ENCODE data around the gene RORC.
"Not testable (repeated sequence)": the region's sequence is repeated elsewhere in the genome, so short reads cannot be mapped to it uniquely, and the experiment has no call there.

Gene RORC

GRCh38 chr1:151803915-151804314 lies 27.7 kb downstream of the RORC start:
- DNase-seq, result no peak

DNA sequence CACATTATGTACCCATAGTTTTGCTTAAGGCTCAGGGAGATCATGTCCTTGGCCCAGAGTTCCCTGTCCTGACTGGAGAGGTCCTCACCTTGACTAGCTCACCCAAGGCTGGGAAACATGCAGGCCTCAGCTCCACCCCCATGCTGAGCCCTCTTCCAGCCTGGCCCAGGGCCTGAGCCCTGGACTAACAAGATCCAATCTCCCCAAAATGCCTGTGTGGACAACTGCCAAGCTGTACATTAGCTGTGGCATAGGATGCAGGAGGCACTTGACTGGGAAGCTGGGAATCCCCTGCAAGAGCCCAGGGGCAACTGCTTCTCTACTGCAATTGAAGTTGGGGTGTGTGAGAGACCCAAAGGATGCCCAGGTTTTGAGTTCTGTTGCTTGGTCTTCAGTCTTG lies 28.4 kb downstream of the RORC start:
- no peak for DNase-seq

DNA sequence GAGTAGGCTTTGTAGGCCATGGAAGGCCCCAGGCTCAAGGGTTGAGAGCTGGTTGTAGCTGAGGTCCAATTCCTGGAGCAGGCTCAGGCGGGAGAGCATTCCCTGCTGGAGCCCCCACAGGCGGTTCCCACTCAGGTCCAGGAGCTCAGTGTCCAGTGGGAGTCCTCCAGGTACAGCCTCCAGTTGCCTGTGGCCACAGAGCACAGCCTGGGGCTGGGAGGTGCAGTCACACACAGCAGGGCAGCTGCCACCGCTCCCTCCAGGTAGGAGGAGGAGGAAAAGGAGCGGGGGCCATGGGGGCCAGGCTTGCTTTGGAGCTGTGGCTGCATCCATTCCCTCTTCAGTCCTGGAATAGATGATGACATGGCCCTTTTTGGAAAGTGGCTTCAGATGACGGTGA lies 29.2 kb downstream of the RORC start:
- no peak for DNase-seq

GRCh38 chr1:151801846-151802245 lies 29.8 kb downstream of the RORC start:
- DNase-seq, result no peak

DNA sequence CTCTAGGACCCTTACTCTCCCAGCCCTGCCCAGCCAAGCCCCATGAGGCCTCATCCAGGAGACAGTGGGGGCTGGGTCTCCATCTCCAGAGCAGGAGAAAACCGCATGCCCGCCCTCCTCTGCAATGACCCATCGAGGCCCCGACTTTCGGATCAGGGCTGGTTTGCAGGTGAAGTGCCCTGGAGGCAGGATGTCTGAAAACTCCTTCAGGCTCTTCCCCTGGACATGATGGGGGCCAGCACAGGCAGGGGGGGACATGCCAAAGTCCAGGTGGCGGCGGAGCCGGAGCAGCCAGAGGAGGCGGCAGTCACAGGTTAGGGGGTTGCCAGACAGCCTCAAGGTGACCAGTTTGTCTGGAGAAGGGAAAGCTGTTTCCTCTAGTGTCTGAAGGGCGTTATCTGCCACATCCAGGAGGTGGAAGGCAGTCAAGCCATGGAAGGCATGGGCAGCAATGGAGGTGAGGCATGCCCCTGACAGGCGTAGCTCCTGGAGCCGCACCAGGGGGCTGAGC lies 30.2 kb downstream of the RORC start:
- DNase-seq, result no peak

DNA sequence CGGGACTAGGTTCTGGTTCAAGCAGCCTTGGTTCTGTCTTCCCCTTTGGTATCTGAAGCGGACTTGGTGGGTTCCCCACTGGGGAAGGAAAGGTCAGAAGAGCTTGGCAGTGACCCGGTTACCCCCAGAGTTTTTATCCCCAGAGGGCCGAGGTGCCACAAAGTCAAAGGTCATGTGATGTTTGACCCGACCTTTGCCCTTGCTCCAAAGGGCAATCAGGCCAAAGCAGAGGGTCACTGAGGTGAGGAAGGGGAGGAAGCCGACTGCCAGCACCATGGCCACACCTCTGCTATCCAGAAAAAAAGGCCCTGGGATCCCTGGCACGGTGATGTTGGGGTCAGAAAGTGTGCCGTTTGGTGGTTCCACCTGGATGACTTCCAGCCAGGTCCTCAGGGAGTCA lies 30.8 kb downstream of the RORC start:
- no peak for DNase-seq

DNA sequence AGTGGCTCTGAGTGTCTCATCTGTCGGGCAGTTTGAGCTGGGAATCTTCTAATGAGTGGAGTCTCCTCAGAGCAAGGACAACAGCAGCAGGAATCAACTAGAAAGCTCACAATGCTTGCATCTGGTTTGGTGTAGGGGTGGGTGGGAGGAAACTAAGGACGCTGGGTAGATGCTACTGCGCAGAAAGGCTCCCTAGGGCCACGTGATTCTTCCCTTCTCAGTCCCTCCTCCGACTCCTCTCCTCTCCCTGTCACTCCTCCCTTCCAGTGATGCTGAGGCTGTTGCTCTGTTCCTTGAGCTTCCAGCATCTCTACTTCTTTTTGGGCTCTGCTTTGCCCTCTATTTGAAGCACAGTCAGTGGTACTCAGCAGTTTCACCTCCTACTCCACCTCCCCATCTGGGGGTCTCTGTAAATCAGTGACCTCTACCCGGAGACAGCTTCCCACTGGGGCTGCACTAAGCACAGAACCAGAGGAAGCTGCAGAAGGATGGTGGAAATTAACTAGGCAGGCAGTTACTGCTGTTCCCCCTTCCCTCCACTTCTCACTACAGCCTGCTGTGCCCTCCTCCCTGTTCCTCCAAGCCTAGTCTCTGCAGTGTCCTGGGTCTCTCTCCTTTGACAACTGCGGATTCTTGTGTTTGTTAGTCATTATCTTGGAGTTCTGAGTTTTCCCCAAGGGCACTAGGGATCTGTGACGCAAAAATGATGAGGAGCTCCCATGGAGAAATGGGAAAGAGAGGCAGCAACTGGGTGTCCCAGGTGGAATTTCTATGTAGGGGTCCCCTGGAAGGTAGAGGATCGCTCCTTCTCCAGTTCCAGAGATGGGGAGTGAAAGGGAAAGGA lies 32.2 kb downstream of the RORC start:
- no peak for DNase-seq

GRCh38 chr1:151798571-151798970 lies 33.0 kb downstream of the RORC start:
- no peak for DNase-seq

GRCh38 chr1:151790940-151791651 lies 40.5 kb downstream of the RORC start:
- DNase-seq, result peak; percentile 25

- DNase-seq, result peak; percentile 99
Measured at GRCh38 chr1:151790071-151790939, 41.3 kb downstream of the RORC start, which contains the start of gene TDRKH. Gene TDRKH, minus strand, starts transcription at chr1:151790500. Its CDS starts 7,478 bp downstream, at chr1:151783022.

DNA sequence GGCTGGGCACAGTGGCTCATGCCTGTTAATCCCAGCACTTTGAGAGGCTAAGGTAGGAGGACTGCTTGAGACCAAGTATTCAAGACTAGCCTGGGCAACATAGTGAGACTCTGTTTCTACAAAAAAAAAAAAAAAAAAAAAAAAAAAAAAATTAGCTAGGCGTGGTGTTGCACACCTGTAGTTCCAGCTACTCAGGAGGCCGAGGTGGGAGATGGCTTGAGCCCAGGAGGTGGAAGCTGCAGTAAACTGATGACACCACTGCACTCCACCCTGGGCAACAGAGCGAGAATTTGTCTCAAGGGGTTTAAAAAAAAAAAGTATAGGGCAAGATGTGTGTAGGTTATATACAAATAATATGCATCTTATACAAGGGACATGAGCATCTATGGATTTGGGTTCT lies 43.9 kb downstream of the RORC start:
- no peak for DNase-seq

GRCh38 chr1:151783796-151784195 lies 47.8 kb downstream of the RORC start:
- no peak for DNase-seq

- no peak for DNase-seq
Measured at GRCh38 chr1:151782741-151783140, 48.9 kb downstream of the RORC start.

DNA sequence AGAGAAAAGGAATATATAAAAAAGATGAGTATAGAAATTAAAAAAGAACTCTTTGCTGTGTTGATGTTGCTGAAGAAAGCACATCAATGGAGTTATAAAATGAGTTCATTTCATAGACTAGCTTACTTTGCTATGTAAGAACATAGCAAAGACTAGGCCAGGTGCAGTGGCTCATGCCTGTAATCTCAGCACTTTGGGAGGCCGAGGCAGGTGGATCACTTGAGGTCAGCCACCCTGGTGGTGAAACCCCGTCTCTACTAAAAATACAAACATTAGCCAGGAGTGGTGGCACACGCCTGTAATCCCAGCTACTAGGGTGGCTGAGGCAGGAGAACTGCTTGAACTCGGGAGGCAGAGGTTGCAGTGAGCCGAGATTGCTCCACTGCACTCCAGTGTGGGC lies 49.6 kb downstream of the RORC start:
- not testable (repeated sequence) for DNase-seq

- not testable (repeated sequence) for DNase-seq
Measured at GRCh38 chr1:151780736-151781135, 50.9 kb downstream of the RORC start.

GRCh38 chr1:151779852-151780251 lies 51.8 kb downstream of the RORC start:
- no peak for DNase-seq

GRCh38 chr1:151777317-151777716 lies 54.3 kb downstream of the RORC start:
- no peak for DNase-seq

DNA sequence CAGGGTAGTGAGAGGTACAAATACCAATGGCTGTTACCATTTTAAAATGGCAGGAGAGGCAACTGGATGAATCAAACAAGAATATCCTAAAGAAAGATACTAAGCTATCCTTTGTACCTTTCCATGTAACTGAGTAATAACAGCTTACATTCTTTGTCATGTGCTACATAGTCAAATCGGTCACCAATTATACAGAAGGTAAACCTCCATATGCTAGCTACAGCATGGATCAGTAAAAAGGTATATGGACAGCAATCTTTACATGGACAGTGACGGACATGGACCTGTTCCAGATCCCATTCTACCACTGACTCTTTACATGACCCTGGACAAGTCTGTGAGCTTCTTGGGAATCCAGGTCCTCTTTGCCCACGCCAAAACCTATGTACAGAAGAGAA lies 54.9 kb downstream of the RORC start:
- no peak for DNase-seq

- peak; percentile 54 for DNase-seq
Measured at GRCh38 chr1:151775894-151776664, 55.5 kb downstream of the RORC start.

DNA sequence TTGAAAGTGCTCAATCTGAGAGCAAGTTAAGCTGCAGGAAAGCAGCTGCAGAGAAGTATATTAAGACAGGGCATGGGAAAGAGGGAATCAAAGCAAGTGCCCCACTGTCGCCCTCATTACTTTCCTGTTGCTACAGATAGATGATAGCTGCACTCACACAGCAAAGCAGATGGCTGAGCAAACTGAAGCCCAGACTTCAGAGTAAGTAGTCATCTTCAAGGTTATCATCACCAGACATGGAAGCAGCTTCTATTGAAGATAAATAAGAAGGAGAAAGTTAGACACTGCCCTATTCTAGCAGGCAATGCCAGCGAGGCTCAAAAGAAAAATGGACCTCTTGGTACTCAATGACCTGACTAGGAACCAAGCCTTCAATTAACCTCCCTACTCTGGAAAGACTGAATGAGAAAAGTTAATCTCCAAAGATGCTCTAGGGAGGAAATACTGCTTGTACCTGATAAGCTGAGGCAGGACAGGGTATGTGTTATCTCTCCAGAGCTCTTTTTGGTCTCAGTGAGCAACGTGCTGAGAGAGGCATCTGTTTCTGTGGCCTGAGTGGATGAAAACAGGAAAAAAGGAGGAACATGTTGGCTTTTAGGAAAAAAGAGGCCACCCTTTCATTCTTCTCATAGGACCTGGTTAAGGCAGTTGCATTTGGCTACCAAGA lies 57.2 kb downstream of the RORC start:
- peak; percentile 88 for DNase-seq

- DNase-seq, result no peak
Measured at GRCh38 chr1:151773702-151774101, 57.9 kb downstream of the RORC start.

DNA sequence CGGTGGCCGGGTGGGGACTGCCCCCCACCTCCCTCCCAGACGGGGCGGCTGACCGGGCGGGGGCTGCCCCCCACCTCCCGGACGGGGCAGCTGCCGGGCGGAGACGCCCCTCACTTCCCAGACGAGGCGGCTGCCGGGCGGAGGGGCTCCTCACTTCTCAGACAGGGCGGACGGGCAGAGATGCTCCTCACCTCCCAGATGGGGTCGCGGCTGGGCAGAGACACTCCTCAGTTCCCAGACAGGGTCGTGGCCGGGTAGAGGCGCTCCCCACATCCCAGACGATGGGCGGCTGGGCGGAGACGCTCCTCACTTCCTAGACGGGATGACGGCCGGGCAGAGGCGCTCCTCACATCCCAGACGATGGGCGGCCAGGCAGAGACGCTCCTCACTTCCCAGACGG lies 62.3 kb downstream of the RORC start:
- not testable (repeated sequence) for DNase-seq
